HL-60/S4 (cell line): Measurements from ENCODE around the gene ZDHHC14.
"Not testable (repeated sequence)": the region's sequence is repeated elsewhere in the genome, so short reads cannot be mapped to it uniquely, and the experiment has no call there.

Experiments used
- in situ Hi-C: fragments of 300-500 bp; cut with MboI; formaldehyde crosslinking; loops from 2 replicates; pipeline ENCODE4 v1.14.3; 2022; ENCODE audit warnings: low sequenced_read_pairs

The ZDHHC14 gene

DNA sequence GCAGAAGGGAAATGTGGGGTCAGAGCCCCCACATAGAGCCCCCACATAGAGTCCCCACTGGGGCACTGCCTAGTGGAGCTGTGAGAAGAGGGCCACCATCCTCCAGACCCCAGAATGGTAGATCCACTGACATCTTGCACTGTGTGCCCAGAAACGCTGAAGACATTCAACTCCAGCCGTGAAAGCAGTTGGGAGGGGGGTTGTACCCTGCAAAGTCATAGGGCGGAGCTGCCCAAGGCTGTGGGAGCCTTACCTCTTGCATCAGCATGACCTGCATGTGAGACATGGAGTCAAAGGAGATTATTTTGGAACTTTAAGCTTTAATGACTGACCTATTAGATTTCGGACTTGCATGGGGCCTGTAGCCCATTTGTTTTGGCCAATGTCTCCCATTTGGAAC lies 209.7 kb downstream of the ZDHHC14 start:
- in situ Hi-C loops: not testable (repeated sequence)

DNA sequence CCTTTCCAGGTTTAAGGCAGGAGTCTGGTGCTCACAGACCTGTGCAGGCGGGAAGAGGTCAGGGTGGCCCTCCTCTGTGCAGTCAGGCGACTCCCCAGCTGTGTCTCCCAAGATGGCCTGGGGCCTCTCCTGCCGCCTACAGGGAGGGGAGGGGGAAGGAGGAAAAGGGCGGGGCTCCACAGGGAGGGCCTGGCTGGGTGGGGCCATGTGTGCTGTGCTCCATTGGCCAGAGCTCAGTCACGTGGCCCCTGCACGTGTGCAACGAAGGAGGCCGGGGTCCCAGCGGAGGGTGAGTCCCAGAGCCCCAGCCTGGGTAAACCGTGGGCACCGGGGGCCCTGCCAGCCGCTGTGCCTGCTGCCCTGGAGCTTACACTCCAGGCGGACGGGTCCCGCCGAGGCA lies 211.6 kb downstream of the ZDHHC14 start:
- in situ Hi-C loops: no loop called here

DNA sequence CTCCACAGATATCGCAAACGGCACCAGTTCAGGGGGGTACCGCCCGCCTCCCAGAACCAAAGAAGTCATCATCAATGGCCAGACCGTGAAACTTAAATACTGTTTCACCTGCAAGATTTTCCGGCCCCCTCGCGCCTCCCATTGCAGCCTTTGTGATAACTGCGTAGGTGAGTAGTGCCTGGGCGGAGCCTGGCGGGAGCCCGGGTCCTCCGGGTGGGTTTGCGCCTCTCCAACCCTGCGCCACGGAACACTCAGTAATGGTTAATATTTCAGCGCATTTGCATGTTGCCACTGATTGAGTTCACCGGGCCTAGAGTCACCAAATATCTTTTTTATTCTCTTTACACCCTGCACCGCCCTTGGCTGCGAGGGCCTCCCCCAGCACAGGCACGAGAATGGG lies 212.0 kb downstream of the ZDHHC14 start:
- in situ Hi-C loops: no loop called here

DNA sequence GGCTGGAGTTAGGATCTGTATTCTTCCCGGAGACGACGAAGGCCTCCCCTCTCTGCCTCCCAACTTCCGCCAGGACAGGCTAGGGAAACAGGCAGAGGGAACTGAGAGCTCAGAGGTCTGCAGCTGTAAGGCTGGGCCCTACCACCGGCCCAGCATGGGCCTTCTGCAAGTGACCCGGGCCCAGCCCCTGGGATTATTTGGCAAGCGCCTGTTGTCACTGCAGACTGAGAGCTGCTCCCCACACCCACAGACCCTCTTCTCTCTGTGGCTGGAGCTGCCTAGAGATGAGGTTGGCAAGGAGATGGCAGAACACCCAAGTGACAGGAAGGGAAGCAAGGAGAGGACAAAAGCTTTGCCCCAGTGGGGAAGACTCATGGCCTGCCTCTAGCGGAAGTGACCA lies 212.6 kb downstream of the ZDHHC14 start:
- in situ Hi-C loops: no loop called here

DNA sequence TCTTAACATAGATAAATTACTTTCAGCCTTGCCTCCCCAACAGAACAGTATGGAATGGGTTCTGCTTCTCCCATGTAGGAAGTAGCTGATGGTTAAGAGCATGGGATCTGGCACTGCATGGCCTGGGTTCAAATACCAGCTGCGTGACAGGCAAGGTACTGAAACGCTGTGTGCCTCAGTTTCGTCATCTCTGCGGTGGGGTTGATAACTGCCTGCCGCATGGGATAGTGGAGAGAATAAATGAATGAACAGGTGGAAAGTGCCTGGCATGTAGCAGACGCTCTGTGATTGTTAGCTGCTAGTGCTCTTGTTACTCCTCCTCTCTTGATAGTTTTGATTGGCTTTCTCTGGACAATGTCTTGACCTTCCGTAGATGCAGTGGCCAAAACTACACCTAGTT lies 213.3 kb downstream of the ZDHHC14 start:
- in situ Hi-C loops: no loop called here

DNA sequence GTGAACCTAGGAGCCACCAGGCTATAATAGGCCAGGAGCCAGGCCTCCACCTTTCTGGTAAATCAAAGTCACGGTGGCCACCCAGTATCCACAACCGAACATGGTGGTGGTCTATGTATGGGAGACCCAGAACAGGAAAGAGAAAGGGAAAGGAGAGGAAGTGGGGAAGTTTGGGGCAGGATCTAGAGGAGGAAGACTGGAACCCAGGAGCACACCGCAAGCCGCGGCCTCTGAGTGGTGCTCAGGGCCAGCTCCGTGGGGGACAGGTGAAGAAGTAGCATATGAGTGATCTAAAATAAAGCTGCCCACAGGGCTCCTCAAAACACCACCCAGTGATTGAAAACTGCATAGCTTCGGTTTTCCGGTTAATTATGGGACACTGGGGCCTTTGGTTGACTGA lies 214.8 kb downstream of the ZDHHC14 start:
- in situ Hi-C loops: no loop called here

DNA sequence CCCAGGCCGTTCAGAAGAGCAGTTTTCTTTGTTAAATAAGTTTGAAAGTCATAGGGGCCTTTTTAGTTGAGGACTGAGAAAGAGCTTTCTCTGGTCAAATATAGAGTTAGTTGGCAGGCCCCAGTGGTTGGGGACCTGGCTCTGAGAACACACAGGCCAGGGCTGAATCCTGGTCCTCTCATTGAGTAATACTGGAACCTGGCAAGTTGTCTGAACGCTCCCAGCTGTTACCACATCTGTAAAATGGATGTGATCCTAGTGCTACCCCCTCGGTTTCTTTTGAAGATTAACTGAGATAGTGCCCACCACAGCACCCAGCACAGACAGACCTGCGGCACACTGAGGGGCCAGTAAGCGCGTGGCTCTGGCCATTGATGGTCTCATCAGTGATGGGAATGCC lies 215.5 kb downstream of the ZDHHC14 start:
- in situ Hi-C loops: no loop called here

DNA sequence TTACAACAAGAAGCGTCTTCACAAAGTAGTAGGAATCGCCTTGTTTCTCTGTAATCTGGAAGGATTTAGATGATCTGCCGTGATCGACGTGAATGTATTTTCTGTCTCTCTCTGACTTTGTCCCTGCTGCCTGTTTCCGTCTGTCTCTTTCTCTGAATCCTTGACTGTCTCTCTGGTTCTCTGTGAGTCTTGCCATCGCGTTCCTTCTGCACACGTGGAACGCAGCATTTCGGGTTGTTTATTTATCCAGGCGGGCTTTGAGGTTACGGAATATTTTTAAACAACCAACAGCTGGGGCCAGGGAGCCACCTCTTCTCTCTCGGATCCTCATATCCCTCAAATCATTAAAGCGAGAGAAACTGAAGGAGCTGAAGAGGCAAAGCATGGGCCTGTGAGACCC lies 215.9 kb downstream of the ZDHHC14 start:
- in situ Hi-C loops: no loop called here

DNA sequence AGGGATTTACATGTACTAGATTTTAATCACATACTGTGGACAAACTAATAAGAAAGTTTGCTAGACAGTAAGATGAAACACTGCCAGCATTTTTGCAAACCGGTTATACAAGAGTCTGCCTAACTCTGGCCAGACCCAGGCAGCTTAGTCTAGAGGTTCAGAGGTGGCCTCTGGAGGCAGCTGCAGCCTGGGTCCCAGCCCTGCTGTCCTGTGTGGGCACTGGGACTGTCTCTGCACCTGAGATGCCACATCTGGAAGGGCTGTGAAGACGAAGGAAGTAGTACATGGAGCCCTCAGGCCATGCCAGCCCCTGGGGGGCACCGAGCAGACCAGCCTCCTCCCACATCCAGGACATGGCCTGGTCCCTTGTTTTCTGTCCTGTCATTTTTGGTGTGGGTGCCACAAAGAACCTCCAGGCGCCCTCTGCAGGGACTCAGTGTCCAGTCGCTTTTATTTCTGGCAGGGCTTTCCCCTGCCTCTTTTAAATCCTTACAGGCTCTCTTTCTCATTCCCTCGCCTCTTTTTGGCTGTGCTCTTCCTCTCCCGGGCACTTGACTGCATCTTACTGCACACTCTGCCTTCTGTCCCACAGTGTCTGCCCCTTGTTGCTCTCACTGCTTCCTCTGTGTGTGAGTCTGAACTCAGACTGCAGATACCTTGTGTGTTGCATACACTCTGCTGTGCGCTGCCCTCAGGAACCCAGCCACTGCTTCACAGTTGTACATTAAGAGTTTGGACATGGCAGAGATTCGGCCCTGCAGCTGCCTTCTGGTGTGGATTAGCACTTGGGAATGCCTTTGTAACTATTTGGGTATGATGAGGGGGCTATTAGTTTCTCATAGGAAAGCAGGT lies 216.7 kb downstream of the ZDHHC14 start:
- in situ Hi-C loops: no loop called here

DNA sequence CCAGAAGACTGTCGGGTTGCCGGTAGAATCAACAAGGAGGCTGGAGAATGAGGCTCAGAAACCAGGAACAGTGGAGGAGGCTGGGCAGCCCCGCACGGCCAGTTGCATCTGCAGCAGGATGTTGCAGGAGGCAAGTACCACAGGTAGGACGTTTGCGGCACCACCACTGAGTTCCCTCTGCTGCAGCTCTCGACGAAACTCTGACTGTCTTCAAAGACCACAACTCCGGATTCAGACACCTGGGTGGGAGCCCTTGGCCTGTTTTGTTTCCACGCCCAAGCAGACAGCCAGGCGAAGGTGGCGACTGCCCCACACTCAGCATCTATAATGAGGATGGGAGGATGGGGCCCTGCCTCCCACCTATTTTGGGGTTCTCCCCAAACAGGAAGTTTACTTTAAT lies 218.2 kb downstream of the ZDHHC14 start:
- in situ Hi-C loops: no loop called here

DNA sequence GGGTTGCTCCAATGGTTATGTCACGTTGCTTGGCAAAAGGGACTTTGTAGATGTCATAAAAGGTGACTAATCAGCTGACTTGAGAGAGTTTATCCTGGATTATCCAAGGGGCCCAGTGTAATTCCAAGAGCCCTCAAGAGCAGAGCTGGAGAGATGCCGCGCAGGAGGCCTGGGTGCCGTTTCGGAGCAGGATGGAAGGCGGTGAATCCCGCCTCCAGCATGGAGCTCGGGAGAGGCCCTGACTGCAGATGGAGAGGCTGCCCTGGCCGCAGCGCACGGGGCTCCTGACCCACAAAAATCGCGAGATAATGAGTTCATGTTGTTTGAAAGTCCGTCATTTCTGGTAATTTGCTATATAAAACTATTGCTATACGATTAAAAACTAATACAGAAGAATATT lies 219.8 kb downstream of the ZDHHC14 start:
- in situ Hi-C loops: no loop called here

DNA sequence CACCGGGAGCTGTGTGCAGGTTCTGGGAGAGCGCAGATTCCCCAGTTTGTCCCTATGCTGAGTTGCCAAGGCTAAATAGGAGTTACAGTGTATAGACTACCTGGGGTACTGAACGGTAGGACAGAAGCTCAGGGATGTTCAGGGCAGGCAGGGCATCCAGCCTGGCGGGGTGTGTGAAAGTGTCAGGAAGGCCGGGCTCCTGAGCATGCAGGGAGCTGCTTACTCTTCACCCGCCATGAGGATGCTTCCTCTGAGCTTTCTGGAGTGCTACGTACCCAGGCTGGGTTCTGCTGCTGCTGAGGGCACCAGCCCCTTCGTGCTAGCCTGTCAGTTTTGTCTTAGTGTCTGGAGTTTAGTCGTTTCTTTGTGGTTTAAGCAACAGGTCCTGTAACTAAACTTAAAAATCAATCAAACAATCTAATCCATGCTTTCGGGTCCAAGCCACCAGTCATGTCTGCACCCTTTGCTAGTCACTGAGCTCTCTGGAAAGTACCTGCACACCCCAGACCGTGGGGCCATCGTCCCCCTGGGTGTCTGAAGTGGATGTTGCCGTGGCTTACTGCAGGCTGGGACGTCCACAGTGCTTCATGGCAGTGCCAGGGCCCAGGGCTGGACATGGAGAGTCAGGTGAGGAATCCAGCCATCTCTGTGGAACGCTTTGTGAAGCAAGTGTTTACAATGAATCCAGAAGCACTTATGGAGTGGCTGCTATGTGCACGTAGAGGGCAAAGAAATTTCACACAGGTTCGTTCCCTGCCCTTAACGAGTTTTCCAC lies 221.7 kb downstream of the ZDHHC14 start:
- in situ Hi-C loops: no loop called here

DNA sequence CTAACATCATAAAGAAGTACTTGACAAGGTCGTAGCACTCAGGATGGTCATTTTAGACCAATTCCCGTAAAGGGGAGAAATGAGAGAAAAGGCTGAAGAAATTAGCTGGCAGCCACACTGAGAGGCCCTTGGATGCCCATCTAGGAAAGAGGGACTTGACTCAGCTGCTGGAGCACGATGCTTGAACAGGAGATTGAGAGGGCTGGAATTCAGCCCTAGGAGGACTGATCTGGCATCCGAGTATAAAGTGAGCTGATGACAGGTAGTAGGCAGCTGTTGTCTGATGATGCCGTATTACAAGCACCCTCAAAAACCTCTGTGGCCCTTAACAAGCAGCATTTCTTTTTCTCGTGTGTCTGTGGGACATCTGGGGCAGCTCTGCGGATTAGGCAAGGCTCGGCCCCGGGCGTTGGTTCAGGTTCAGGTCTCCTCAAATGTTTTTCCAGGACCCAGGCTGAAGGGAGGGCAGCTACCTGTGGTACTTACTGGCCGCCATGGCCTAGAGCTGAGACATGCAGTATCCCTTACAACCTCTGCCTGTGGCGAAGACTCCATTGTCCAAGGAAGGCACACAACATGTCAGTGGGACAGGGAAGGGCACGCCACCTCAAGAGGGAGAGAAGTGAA lies 222.4 kb downstream of the ZDHHC14 start:
- in situ Hi-C loops: no loop called here

DNA sequence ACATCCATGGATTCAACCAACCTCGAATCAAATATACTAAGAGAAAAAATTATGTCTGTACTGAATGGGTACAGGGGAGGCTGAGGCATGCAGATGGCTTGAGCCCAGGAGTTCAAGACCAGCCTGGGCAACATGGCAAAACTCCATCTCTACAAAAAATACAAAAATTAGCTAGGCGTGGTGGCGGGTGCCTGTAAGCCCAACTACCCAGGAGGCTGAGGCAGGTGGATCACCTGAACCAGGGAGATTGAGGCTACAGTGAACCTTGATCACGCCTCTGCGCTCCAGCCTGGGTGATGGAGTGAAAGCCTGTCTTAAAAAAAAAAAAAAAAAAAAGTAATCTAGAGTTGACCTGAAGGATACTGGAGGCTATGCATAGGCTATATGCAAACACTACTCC lies 223.0 kb downstream of the ZDHHC14 start:
- in situ Hi-C loops: no loop called here

DNA sequence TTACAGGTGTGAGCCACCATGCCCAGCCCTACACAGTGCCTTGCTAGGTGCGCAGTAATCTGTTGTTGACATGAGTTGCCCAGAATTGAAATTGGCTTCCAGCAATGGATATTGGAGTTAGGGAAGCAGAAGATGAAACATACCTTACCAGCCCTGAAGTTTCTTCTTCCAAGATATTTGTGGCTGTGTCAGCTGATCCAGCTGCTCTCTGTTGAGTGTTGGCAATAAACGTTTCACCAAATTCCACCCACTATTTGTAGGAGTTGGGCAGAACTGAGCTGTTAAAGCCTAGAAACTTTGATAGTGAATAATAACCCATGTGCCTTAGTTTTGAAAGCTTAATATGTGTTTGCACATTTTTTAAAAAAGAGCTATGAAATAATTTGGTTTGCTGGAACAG lies 223.8 kb downstream of the ZDHHC14 start:
- in situ Hi-C loops: no loop called here

DNA sequence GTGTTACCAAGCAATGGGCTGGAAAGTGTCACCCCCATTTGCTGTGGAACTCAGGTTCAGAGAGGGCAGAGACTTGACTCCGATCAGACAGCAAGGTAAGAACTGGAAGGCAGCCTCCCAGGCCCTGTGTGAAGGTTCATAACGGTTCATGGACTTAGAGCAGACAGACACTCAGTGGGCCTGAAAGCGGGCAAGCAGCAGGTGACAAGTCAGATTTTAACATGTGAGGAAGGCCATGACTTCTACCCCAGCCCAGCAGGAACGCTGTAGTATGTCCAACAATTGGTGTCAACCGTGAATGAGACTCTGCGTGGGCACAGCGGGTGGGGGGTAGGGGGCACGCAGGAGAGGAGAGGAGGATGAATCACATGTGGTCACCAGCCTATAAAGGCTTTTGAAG lies 224.5 kb downstream of the ZDHHC14 start:
- in situ Hi-C loops: no loop called here

DNA sequence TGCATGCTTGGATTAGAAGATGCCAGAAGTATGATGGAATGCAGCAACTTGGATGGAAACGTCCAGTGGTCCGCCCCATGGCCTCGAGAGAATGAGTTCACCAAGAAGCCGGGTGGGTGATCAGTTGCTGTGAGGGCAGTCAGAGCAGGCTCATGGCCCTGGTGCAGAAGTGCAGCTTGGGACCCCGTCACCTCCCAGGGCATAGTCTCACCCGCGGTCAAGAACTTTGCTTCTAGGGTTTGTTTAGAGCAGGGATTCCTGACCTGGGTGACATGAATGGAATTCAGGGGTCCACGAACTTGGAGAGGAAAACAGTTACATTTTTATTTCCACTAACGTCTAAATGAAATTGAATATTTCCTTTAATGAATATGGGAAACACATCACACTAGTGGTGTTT lies 225.5 kb downstream of the ZDHHC14 start:
- in situ Hi-C loops: no loop called here

DNA sequence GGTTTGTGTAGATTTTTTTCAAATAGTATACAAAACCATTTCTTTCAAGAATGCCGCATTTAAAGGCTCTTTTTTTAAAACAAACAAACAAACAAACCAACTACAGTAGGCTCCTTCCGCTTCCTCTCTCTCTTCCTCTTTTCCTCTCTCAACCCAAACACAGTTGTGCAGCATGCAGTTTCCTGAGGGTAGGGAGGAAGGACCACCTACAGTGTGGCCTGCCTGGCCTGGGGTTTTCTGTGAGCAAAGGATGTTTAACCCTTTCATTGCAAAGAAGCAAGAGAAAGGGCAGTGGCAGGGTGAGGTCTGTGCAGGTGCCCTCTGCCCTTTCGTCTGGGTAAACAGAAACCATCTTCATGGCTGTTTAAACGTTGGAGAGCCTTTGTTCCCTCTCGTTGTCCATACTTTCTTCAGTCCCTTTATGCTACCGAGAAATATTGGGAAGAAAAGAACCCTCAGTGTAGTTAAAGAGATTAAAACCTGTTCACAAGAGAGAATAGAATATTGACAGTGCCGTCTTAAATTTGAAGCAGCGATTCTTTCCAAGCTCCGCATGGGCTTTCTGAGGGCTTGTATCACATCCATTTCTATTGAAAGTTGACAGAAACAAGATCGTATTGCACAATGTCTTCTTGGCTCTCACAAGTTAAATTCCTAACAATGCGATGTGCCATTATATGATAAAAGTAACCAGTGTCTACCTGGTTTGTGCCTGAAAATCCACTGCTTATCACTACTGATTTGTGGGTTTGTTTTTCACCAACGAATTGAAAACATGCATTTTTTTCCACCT lies 226.5 kb downstream of the ZDHHC14 start:
- in situ Hi-C loops: no loop called here

DNA sequence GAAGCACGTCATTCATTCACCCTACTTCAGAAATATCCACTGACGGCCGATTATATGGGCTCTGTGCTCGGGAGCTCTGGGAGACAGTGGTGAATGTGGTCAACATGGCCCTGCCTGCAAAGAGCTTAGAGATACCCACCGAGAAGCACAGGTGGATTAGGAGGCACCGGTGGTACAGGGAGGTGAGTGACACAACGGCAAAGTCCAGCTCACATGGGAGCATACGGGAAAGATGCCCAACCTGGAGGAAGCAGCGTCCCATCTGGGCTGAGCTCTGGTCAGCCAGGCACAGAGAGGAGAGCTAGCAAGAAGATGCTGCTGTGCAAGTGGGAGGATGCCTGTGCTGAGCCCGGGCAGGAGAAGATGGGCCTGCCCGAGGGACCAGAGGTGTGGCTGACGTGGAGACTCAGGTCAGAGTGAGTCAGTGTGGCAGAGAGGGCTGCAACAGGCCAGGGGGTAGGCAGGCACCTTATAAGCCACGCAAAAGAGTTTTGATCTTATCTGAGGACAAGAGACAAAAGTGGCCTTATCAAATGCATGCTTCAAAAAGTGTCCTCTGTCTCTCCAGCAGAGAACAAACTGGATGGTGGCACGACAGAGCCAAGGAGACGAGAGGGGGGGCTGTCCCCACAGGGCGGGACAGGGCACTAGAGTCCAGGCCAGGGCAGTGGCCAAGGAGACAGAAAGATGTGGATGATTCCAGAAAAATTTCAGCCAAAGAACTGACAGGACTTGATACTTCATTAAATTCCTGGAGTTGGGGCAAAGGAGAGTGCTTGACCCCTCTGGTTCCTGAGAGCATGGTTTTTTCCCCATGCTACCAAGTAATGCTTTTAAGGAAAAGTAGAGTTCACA lies 227.5 kb downstream of the ZDHHC14 start:
- in situ Hi-C loops: no loop called here

DNA sequence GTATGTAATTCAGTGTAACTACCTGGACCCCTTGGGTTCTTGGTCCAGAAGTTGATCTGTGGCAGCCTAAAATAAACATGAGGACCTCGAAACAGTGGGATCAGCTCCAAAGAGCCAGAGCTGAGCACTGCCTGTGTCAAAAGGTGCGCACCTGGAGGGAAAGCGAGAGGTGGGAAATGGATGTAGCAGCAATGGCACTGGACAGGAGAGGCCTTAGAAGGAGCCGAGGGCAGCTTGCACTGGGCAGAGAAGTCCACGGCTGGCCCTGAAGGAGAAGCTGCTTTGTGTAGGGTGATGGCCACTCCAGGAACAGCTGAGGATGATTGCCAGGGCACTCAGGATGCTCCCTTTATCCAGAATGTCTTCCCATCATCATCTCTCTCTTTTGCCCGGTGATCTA lies 228.1 kb downstream of the ZDHHC14 start:
- in situ Hi-C loops: no loop called here
